Amniotic stem cell (primary cell): ENCODE data around the gene EHMT1.

ENCODE experiments used
- DNase-seq: peaks from one replicate; lab custom pipeline; 2025; lab: John Stamatoyannopoulos, UW

Gene EHMT1

GRCh38 chr9:137741330-137741729 is 122.5 kb downstream of the EHMT1 start:
- no peak for DNase-seq

GRCh38 chr9:137742698-137743097 is 123.9 kb downstream of the EHMT1 start:
- DNase-seq: no peak

- no peak for DNase-seq
These were observed 124.9 kb downstream of the EHMT1 start for GRCh38 chr9:137743695-137744094.

- DNase-seq: no peak
These were observed 125.9 kb downstream of the EHMT1 start for GRCh38 chr9:137744632-137745183.

- no peak for DNase-seq
These were observed 126.8 kb downstream of the EHMT1 start for GRCh38 chr9:137745541-137745991.

- DNase-seq: no peak
These were observed 129.5 kb downstream of the EHMT1 start for GRCh38 chr9:137748311-137748710.

- DNase-seq: no peak
These were observed 129.9 kb downstream of the EHMT1 start for GRCh38 chr9:137748741-137749140.

GRCh38 chr9:137749511-137749910 is 130.7 kb downstream of the EHMT1 start:
- DNase-seq: no peak

GRCh38 chr9:137750007-137750406 is 131.2 kb downstream of the EHMT1 start:
- no peak for DNase-seq

GRCh38 chr9:137750566-137750965 is 131.8 kb downstream of the EHMT1 start:
- no peak for DNase-seq

GRCh38 chr9:137751616-137752015 is 132.8 kb downstream of the EHMT1 start:
- DNase-seq: no peak

- no peak for DNase-seq
These were observed 133.6 kb downstream of the EHMT1 start for GRCh38 chr9:137752426-137752825.

GRCh38 chr9:137753192-137753765 is 134.5 kb downstream of the EHMT1 start:
- no peak for DNase-seq

- DNase-seq: no peak
These were observed 136.6 kb downstream of the EHMT1 start for GRCh38 chr9:137755261-137755927.

GRCh38 chr9:137756045-137756744 is 137.4 kb downstream of the EHMT1 start:
- no peak for DNase-seq

- DNase-seq: no peak
These were observed 138.3 kb downstream of the EHMT1 start for GRCh38 chr9:137757139-137757538.

- DNase-seq: peak; percentile 29
These were observed 138.8 kb downstream of the EHMT1 start for GRCh38 chr9:137757613-137758029.

- no peak for DNase-seq
These were observed 139.3 kb downstream of the EHMT1 start for GRCh38 chr9:137758067-137758466.

- no peak for DNase-seq
These were observed 140.3 kb downstream of the EHMT1 start for GRCh38 chr9:137759117-137759516.

- no peak for DNase-seq
These were observed 141.0 kb downstream of the EHMT1 start for GRCh38 chr9:137759649-137760321.

- DNase-seq: no peak
These were observed 141.6 kb downstream of the EHMT1 start for GRCh38 chr9:137760426-137760825.

- no peak for DNase-seq
These were observed 142.2 kb downstream of the EHMT1 start for GRCh38 chr9:137761032-137761431.
